Left ventricle myocardium superior (tissue), 1 donor: ENCODE measurements around the gene PITPNB. TPM values are rescaled to one million over a fixed set of nuclear protein-coding genes. Genes with fewer than 3 reads are reported as not detected.
A peak's percentile ranks its signal among the peaks of the same experiment; 100 is the strongest.

Source experiments
- ATAC-seq: fragments of 200-7000 bp; cut with Tn5 transposase; one replicate; pipeline ENCODE4 v1.9.1; 2020; ENCODE audit warnings: mild to moderate bottlenecking, moderate library complexity
- DNase-seq: peaks from one replicate; pipeline ENCODE4 v3.0.0-alpha.2; 2020
- intact Hi-C: fragments of 100-400 bp; cut with micrococcal nuclease; formaldehyde crosslinking; loops from one replicate; pipeline ENCODE4 v1.11.0; 2022
- total RNA-seq: library from RNA; stranded (reverse); fragmentation: NEBNext Ultra II Directional; extraction: Animal tissue kit (Norgen Biotek cat#: 25700); gene quantifications from one replicate; pipeline ENCODE4 v1.2.1, GENCODE V29; 2021
- donor health status: DM: no; HTN: yes; CAD: no; lungs with severe emphysema.

Gene PITPNB
- total RNA-seq, 1 donor from 2014 or later, result 47.7 TPM

DNA sequence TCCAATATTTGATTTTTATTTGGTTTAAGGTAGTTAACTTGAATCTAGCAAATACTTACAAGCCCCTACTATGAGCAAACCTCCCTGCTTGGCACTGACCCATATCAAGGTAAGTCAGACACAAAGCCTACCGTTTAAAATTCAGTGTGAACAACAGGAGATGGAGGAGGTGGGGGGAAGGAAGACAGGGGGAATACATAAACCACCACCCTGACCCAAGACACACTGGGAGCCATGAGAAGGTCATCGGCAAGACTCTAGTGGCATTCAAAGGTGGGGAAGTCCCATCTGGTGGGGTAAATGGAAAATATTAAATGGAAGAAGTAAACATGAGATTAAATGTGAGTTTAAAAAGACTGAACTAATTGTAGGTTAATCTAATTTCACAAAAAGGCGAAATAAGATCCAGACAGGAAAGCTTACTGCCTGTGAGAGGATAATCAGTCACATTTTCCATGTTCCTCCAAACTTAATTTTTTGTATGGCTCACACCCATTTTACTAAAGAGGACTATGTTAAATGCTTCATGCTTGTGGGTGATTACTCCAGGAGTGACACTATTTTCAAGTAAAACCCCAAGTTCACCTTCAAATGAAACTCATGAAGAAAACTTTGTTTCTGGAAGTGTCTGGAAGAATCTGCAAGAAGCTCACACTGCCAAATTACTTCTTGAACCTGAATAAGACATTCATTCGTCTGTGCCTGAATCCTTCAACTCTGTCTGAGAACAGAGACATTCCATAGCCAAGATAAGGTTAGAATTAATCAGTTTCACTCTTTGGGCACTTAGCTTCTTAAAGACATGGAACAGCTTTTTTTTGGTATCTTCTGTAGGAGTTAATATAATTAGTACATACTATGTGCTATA lies 51.7 kb downstream of the PITPNB start:
- ATAC-seq, result peak; percentile 39
- intact Hi-C loops, result no loop called here
- no peak for DNase-seq

DNA sequence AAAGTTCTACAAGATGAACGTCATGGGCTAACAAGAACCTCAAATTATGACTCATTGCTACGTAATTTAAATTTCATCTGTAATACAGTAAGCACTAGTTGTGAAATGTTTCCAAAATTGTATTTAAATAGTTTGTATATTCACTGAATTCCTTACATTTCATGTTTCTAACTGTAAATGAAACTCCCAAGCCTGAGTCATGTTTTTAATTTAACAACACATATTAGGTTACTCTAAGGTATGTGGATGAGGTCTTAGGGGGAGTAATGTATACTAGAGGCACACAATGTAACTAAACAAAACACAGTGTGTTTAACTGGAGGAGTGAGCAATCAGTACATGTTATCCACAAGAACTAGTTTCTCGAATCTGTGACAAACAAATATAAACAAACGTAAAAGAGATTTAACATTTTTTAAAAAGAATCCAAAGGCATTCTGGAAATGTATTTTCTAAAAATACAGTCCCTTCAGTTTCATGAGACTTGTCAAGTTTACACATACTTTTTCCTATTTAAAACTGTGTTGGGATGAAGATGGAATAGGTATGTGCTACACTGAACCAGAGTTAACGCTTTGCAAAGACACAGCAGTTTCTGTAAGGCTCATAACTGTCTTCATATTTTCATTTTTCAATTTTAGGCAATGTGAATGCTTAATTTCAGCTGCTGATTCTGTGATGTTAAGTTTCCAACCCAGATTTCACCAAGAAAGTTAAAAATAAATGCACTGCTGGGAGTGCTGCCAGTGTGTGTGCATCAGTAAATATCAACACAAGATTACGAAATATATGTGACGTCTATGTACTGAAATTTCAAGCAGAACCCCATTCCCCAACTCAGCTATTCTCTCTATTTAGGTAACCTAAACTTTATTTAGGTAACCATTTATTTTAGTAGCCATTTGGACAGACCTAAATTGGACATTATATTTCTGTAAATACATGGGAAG lies 52.6 kb downstream of the PITPNB start:
- DNase-seq (peak; percentile 56), ATAC-seq (peak; percentile 67)
- intact Hi-C loops, result no loop called here

DNA sequence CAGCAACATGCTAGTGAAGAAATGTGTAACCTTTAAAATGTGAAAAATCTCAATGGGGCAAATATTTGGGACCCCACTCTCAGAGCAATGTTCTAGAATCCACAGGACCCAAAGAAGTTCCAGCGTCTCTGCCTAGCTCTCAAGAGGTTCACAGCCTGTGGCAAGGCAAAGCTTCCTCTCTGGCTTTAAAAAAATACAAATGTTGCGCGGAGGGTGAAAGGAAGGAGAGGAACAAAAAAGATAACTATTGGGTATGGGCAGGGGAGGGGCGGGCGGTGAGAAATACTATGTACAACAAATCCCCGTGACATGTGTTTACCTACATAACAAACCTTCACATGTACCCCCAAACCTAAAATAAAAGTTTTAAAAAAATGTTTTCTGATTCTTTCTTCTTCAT lies 53.6 kb downstream of the PITPNB start:
- ATAC-seq (no peak), DNase-seq (no peak)
- intact Hi-C loops, result no loop called here

DNA sequence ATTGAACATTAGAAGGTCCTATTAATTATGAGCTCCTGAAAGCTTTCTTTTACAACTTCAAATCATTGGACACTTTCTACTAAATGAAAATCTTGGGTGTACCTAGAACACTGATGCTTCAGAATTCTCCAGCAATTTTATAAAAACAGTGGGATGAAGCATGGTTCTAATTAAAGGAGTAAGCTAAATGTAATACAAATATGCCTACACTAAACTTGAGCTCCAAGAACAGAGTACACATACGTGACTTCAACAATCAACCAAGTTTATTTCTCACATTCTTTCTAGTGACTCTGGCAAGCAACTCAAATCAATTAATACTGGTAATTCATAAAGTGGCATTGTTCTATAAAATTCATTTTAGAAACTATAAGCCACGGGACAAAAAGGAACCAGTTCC lies 55.5 kb downstream of the PITPNB start:
- intact Hi-C loops, result no loop called here
- ATAC-seq (no peak), DNase-seq (no peak)

DNA sequence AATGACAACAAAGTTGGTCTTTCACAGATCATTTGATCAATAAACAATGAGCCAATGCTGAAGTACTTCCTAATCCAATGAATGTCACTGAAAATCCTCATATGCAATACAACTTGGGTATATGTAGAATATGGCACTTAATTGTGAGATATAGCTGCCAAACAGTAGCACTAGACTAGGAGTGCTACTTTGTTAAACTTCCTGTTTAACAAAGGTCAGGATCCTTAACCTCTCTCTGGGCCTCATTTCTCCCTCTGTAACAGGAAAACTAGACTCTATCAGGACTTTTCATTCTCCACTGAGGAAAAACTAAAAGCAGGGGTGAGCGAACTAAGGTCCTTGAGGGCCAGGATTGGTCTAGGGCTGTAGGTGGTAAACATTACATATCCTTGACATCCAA lies 56.1 kb downstream of the PITPNB start:
- ATAC-seq (no peak), DNase-seq (no peak)
- intact Hi-C loops, result no loop called here

DNA sequence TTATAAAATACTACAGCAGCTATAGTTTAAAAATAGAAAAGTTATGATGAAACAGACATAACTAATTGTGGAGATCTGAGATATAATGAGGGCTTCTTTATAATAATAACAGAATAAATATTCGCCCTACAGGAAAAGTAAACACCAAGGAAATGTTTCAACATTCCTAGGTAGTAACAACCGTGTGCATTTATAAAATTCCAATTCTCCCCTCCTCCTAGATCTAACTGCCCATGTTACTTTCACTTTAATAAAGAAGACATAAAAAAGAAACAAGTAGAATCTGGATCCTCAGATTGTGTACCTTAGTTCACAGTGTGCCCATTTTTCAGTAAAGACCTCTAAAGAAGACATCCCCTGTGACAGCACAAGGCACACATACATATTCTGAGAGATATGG lies 59.7 kb downstream of the PITPNB start:
- intact Hi-C loops, result no loop called here
- ATAC-seq, result no peak
- no peak for DNase-seq

DNA sequence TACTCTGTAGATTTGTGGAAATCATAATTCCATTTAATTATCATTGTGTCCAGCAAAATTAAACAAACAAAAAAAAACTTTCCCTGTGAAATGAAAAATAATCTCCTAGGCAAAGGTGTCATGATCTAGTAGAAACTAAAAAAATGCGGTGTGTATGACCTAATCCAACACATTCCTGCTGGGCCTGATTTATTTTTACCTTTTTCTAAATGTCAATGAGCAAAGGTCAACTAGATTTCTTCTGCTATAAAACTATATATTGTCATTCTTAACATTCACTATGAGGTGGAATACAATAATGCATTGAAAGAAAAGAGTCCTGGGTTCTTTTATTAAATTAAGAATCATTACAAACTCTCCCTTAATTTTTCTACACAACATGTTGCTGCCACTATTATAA lies 60.4 kb downstream of the PITPNB start:
- DNase-seq (no peak), ATAC-seq (no peak)
- intact Hi-C loops, result no loop called here

DNA sequence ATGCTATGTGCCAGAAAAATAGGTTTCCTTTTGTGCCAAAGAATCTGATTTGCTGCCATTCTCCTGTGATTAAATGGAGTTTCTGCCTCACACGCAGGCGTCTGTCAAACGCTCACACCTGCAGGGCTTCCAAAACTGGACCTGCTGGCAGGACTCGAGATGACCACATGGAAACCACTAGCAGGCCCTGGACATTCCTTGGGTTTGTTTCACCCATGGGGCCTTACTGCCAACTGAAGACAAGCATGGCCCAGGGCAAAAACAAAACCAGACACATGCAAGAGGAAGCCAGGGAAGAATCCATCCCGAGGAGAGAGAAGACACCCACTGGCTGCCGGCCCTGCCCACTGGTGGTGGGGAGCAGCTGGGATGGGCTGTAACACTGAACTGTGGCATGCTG lies 61.6 kb downstream of the PITPNB start:
- ATAC-seq, result peak; percentile 42
- intact Hi-C loops, result no loop called here

DNA sequence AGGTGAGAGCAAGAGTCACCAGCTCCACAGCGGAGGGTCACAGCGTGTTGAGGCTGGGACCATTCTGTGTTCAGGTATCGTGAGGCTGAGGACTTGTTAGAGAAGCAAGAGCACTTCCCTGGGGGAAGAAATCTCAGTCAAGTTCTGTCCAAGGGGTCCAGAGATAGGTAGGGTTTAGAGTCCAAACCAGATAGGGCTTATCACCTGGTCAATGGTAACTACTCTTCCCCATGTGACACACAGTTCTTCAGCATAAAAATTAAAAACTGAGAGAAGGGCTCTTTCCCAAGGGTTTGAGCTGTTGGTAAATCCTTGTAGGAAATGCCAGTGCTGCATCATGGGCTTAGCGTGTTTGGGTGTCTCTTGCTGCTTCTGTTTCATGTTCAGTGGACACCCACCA lies 62.7 kb downstream of the PITPNB start:
- DNase-seq (no peak), ATAC-seq (no peak)
- intact Hi-C loops, result no loop called here

More for the DNA sequence above, 61.6 kb downstream of the PITPNB start:
- no peak for DNase-seq

DNA sequence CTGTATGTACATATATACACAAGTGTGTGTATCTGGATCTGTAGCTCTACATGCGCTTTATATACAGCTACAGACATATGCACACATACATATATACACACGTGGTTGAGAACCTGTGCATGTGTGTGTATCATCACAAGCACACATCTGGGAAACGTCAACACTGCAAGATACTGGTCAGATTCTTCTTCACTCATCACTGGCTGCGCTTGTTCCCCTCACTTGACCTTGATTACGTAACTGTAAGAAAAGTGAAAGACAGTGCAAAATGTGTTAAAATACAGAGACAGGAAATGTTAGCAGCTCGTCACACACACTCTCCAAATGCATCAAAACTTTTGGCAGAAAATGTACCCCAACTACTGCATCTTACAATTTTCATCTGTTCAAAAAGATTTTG lies 65.6 kb downstream of the PITPNB start:
- DNase-seq (no peak), ATAC-seq (peak; percentile 13)
- intact Hi-C loops, result no loop called here

DNA sequence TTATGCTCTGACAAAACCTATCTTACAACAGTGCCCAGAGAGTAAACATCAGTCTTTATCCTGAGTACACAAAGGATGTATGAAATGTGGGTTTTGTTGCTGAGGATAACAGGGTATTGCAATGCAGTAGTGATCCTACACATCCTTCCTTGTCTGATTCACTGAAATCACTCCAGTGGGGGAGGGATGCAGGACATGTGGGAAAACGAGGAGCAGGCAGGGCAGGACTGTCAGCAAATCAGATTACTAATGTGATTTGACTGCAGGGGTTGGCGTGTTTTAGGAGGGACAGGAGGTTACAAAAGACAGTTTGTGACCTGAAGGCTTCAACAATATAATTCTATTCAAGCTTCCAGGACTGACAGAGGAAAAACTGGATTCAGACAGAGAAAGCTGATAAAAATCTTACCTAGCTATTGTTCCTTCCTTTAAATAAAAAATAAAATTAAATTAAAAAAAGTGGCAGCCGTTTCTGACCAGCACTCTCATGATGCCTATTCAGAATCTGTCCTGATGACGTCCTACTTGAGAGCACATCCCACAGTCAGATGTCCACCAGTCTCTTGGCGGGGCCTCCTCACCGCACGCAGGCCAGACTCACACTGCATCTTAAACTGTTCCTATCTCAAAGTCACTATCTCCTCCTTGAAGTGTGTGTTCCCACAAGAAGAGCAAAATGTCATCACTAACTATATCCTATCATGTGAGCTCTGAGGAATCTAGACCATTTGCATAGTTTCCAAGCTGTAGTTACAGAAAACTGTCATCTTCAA lies 66.9 kb downstream of the PITPNB start:
- DNase-seq (peak; percentile 45), ATAC-seq (peak; percentile 52)
- intact Hi-C loops, result no loop called here

DNA sequence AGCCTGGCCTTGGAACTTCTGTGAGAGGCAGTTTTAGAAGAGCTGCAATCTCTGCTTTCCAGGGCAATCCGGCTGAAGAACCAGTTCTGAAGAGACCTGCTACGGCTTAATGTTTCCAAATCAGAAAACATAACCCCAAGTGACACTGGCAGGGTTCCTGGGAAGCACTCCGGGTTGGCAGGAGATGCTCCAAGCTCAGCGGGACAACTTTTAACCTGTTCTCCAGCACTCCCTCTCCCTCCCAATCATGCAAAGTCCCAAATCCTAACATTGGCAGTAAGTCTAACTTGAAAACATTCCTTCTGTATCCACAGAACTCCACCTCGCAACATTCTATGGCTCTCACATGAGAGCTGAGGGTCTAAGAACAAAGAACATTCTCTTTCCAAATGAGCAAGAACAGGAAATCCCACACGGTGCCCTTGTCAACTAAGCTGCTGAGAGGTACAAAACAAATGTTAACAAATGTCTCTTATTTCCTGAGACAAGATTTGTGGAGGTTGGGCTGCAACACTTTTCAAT lies 69.0 kb downstream of the PITPNB start:
- intact Hi-C loops, result no loop called here
- DNase-seq (peak; percentile 58), ATAC-seq (peak; percentile 77)

DNA sequence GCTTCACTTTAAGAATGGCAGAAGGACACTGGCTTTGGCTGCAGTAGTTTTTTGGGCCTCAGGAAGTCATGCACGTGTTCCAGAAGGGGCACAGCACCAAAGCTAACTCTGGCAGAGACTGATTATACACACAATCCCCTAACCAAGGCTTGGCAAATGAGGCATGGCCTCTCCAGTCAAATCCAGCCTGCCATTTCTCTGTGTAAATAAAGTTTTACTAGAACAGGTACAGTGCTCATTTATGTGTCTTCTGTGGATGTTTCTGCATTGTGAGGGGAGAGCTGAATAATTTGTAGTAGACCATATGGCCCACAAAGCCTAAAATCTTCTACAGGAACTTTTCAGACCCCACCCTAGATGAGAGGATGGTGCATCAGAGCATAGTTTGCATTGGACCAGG lies 71.1 kb downstream of the PITPNB start:
- intact Hi-C loops, result no loop called here
- DNase-seq, result no peak
- no peak for ATAC-seq

DNA sequence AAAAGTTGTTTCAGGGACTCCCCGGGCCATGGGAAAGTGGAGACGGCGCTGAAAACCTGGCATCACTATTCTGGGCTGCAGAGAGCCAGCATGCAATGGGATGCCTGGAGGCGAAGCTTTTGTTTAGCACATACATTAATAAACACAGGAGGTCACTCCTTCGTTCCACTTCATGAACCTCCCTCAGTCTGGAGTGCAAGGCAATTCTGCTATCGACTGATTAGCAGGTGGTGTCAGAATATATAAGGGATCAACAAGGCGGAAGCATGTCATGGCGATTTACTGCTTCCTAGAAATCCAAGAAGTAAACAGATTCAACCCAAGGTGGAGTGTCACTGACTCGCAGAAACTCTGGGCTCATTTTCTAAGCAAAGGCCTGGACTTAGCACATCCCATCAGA lies 72.1 kb downstream of the PITPNB start:
- intact Hi-C loops, result no loop called here
- DNase-seq (no peak), ATAC-seq (no peak)

DNA sequence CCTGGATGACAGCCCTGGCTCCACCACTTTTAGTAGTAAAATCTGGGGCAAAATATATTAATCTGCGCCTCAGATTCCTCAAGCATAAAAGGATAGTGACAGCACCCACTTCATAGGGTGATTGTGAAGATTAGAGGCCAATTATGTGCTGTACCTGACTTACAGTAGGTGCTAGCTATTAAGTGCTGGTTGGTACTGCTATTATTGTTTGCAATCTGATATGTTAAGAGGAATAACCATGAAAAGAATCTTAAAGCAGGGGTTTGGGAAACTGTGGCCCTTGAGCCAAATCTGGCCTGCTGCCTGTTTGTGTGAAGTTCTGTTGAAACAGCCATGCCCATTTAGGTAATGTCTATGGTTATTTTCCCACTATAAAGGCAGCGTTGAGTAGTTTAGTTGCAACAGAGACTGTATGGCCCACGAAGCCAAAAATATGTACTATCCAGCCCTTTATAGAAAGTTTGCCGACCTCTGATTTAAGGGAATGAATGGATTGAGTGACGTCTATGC lies 72.8 kb downstream of the PITPNB start:
- intact Hi-C loops, result no loop called here
- ATAC-seq (no peak), DNase-seq (no peak)

DNA sequence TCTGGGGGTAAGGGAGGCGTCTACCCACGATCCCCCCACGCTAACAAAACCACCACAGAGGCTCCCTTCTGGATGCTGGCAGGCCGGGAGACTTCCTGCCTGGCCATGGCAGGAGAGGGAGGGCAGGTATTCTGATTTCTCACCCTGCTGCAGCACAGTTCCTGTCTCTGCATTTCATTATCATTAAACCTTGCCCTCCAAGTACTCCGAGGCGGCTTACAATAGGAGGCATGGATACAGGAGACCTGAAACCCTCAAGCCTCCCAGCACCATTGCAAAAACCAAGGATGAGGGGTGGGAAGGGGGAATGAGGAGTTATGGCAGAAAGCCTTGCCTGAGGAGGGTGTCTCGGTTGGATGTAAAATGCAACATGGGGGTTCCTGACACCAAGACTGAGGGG lies 73.4 kb downstream of the PITPNB start:
- intact Hi-C loops, result no loop called here
- DNase-seq (no peak), ATAC-seq (no peak)

DNA sequence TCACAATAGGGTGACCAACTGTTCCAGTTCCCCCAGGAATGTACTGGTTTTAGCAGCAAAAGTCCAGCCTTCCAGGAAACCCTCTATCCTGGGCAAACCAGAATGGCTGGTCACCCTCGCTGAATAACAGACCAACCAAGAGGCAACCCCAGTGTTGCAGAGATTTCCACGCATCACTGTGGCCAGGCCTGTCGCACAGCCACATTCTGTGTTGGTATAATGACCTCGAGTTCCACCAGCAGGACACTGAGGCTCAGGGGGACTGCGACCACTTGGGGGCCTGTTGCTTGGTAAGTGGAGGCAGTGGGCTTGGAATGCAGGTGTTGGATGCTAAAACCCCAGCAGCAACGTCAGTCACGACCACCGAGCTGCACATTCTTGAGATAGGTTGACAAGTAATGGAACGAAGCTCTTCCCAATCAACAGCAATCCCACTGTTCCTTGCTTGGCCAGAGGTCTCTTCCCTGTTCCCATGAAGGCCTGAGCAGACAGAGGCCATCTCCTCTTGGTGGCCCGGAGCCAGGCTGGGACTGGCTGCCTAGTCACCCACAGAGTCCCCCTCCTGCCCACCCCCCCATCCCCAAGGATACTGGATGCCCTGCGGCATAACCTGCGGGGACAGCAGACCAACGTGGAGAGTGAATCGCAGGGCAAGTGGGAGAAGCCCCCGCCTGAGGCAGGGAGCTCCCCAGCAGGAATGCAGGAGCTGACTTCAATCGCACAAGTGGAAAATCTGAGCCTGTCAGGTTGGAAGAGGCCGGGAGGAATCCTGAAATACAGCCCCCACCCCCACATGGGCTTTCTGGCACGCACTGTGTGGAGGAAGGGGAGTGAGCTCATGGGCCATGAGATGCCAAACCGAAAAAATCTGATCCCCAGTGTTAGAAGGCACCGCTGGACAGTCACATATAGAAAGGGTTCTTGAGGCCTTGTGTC lies 74.1 kb downstream of the PITPNB start:
- ATAC-seq, result no peak
- DNase-seq, result no peak
- intact Hi-C loops, result no loop called here

DNA sequence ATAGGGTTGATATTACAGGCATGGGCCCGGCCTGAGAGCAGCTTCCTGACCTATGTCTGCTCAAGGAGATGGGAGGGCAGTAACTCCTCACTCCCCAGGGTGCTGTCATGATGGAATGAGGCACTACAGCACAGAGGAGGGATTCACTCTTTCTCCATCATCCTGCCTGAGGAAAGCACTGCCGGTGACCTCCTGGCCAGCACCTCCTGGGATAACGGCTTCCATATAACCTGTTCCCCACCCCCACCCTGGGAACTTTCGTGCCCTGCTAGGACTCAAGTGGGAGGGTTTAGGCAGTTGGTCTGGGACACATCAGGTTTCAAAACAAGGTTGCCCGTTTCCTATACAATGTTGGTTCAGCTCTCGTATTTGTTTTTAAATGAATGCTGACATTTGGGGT lies 74.8 kb downstream of the PITPNB start:
- ATAC-seq (no peak), DNase-seq (no peak)
- intact Hi-C loops, result no loop called here
